ENCODE measurements around the gene DGKE.

The DGKE gene

DNA sequence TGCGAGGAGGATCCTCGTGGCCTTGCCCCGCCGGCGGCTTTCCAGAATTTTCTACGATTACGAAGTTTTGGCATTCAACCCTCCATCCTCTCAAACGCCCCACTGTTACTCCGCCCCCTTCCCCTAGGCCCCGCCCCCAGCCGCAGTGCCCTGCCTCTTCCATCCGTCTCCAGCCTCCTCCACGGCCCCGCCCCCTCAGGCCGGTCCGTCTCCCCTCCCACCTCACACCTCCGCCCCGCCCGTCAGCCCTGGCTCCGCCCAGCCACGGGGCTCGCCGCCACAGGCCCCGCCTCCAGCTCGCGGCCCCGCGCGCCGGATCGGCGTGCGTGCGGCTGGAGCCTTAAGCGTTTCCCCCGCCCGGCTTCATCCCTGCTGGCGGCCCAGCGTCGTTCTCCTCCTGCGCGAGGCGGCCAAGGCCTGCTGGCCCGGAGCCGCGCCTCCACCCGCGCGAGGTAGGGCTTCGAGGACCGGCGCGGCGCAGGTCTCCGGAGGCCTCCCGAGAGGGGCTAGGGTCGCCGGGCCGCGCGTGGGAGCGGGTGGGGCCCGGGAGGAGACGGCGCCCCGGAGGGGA lies at the start of gene DGKE, which contains the start of gene C17orf67:
DGKE (plus strand) TSS at position 343 of the 571 bp plus-strand sequence. CDS start 645 bp downstream, outside the sequence.
C17orf67 (minus strand) TSS at position 112 of the 571 bp plus-strand sequence. CDS start 18,110 bp downstream, outside the sequence.
- Histone ChIP-seq H3K27ac (ENCODE audit: low read depth, low read length) (peak within 1 kb of the TSS; percentile 72), H3K27me3 (ENCODE audit: control insufficient read depth in 5 of 5, insufficient read depth in 4 of 5, low read length in 5 of 5) (peaks cover 0 to 2% (median 0%) of the 10 kb centered on the region in 5 donors), H3K4me1 (ENCODE audit: control insufficient read depth in 5 of 5, insufficient read depth in 5 of 5, low read length in 5 of 5) (peaks cover 0 to 55% (median 30%) of the 10 kb centered on the region in 5 donors), H3K4me3 (ENCODE audit: low read depth in 1 of 5, low read length in 5 of 5) (peak within 1 kb of the TSS; percentile 62 to 85 (median 80)), H3K36me3 (ENCODE audit: control insufficient read depth in 5 of 5, insufficient read depth in 5 of 5, low read length in 5 of 5) (peaks cover 0 to 8% (median 0%) of the 10 kb centered on the region in 5 donors), H3K9ac (ENCODE audit: low read length in 5 of 5) (peak within 1 kb of the TSS in 4 of 5 donors; percentile 26 to 76 (median 70)), H3K9me3 (ENCODE audit: control insufficient read depth in 5 of 5, low read length in 5 of 5) (no peaks in the 10 kb centered on the region)

GRCh38 chr17:56785405-56785804 lies 48.5 kb upstream of the DGKE start:
- peaks cover 0 to 2% (median 2%) of the 10 kb centered on the region in 5 donors for H3K4me1 ChIP-seq (ENCODE audit: control insufficient read depth in 5 of 5, insufficient read depth in 5 of 5, low read length in 5 of 5)
- no peak overlapping the region for H3K27ac ChIP-seq (ENCODE audit: low read depth, low read length)
- no peaks in the 10 kb centered on the region for H3K36me3 ChIP-seq (ENCODE audit: control insufficient read depth in 5 of 5, insufficient read depth in 5 of 5, low read length in 5 of 5)
- H3K4me3 ChIP-seq (ENCODE audit: low read depth in 1 of 5, low read length in 5 of 5) = no peak overlapping the region
- H3K27me3 ChIP-seq (ENCODE audit: control insufficient read depth in 5 of 5, insufficient read depth in 4 of 5, low read length in 5 of 5) = peaks cover 0 to 15% (median 11%) of the 10 kb centered on the region in 5 donors
- H3K9me3 ChIP-seq (ENCODE audit: control insufficient read depth in 5 of 5, low read length in 5 of 5) = no peaks in the 10 kb centered on the region
- no peak overlapping the region for H3K9ac ChIP-seq (ENCODE audit: low read length in 5 of 5)

GRCh38 chr17:56785997-56786680 lies 47.8 kb upstream of the DGKE start:
- Histone ChIP-seq H3K9ac (ENCODE audit: low read length in 5 of 5) (no peak overlapping the region), H3K9me3 (ENCODE audit: control insufficient read depth in 5 of 5, low read length in 5 of 5) (no peaks in the 10 kb centered on the region), H3K27me3 (ENCODE audit: control insufficient read depth in 5 of 5, insufficient read depth in 4 of 5, low read length in 5 of 5) (peaks cover 0 to 8% (median 4%) of the 10 kb centered on the region in 5 donors), H3K4me1 (ENCODE audit: control insufficient read depth in 5 of 5, insufficient read depth in 5 of 5, low read length in 5 of 5) (no peaks in the 10 kb centered on the region), H3K27ac (ENCODE audit: low read depth, low read length) (no peak overlapping the region), H3K36me3 (ENCODE audit: control insufficient read depth in 5 of 5, insufficient read depth in 5 of 5, low read length in 5 of 5) (no peaks in the 10 kb centered on the region), H3K4me3 (ENCODE audit: low read depth in 1 of 5, low read length in 5 of 5) (no peak overlapping the region)

DNA sequence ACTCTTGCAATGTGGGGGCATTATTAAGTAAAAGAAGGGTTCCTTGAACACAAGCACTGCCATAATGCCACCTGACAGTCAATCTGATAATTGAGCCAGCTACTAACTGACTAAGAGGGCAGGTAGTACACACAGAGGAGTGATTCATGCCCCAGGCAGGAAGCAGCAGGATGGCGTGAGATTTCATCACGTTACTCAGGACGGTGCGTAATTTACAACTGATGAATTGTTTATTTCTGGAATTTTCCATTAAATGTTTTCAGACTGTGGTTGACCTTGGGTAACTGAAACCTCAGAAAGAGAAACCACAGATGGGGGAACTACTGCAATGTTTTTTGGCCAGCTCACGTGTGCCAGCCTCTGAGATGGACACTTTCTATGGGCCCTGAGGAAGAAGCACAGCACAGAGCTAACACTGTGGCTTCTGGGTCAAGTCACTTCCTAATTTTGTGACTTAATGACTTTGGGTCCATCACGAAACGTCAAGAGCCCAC lies 46.9 kb upstream of the DGKE start:
- H3K36me3 ChIP-seq (ENCODE audit: control insufficient read depth in 5 of 5, insufficient read depth in 5 of 5, low read length in 5 of 5) = no peaks in the 10 kb centered on the region
- H3K27ac ChIP-seq (ENCODE audit: low read depth, low read length) = no peak overlapping the region
- H3K4me3 ChIP-seq (ENCODE audit: low read depth in 1 of 5, low read length in 5 of 5) = no peak overlapping the region
- H3K4me1 ChIP-seq (ENCODE audit: control insufficient read depth in 5 of 5, insufficient read depth in 5 of 5, low read length in 5 of 5) = no peaks in the 10 kb centered on the region
- no peak overlapping the region for H3K9ac ChIP-seq (ENCODE audit: low read length in 5 of 5)
- no peaks in the 10 kb centered on the region for H3K9me3 ChIP-seq (ENCODE audit: control insufficient read depth in 5 of 5, low read length in 5 of 5)
- no peaks in the 10 kb centered on the region for H3K27me3 ChIP-seq (ENCODE audit: control insufficient read depth in 5 of 5, insufficient read depth in 4 of 5, low read length in 5 of 5)

DNA sequence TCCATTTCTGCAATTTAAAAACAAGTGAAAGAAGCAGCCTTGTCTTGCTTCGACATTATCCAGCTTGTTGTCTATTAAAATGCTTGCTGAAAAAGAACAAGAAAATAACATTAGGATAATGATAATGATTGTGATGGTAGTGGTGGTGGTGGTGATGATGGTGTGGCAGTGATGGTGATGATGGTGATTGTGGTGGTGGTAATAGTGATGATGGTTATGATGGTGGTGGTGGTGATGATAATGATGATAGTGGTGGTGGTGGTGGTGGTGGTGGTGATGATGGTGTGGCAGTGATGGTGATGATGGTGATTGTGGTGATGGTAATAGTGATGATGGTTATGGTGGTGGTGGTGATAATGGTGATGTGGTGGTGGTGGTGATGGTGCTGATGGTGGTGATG lies 41.7 kb upstream of the DGKE start:
- no peak overlapping the region for H3K4me3 ChIP-seq (ENCODE audit: low read depth in 1 of 5, low read length in 5 of 5)
- H3K4me1 ChIP-seq (ENCODE audit: control insufficient read depth in 5 of 5, insufficient read depth in 5 of 5, low read length in 5 of 5) = peaks cover 0 to 3% (median 0%) of the 10 kb centered on the region in 5 donors
- peaks cover 0 to 3% (median 0%) of the 10 kb centered on the region in 5 donors for H3K27me3 ChIP-seq (ENCODE audit: control insufficient read depth in 5 of 5, insufficient read depth in 4 of 5, low read length in 5 of 5)
- H3K9me3 ChIP-seq (ENCODE audit: control insufficient read depth in 5 of 5, low read length in 5 of 5) = no peaks in the 10 kb centered on the region
- H3K27ac ChIP-seq (ENCODE audit: low read depth, low read length) = no peak overlapping the region
- no peak overlapping the region for H3K9ac ChIP-seq (ENCODE audit: low read length in 5 of 5)
- H3K36me3 ChIP-seq (ENCODE audit: control insufficient read depth in 5 of 5, insufficient read depth in 5 of 5, low read length in 5 of 5) = no peaks in the 10 kb centered on the region

- H3K9ac ChIP-seq (ENCODE audit: low read length in 5 of 5) = no peak overlapping the region
- H3K27me3 ChIP-seq (ENCODE audit: control insufficient read depth in 5 of 5, insufficient read depth in 4 of 5, low read length in 5 of 5) = peaks cover 0 to 3% (median 0%) of the 10 kb centered on the region in 5 donors
- H3K4me1 ChIP-seq (ENCODE audit: control insufficient read depth in 5 of 5, insufficient read depth in 5 of 5, low read length in 5 of 5) = peaks cover 0 to 3% (median 0%) of the 10 kb centered on the region in 5 donors
- H3K27ac ChIP-seq (ENCODE audit: low read depth, low read length) = no peak overlapping the region
- no peaks in the 10 kb centered on the region for H3K9me3 ChIP-seq (ENCODE audit: control insufficient read depth in 5 of 5, low read length in 5 of 5)
- no peaks in the 10 kb centered on the region for H3K36me3 ChIP-seq (ENCODE audit: control insufficient read depth in 5 of 5, insufficient read depth in 5 of 5, low read length in 5 of 5)
- no peak overlapping the region for H3K4me3 ChIP-seq (ENCODE audit: low read depth in 1 of 5, low read length in 5 of 5)
Observed at GRCh38 chr17:56793531-56793930, 40.4 kb upstream of the DGKE start.

DNA sequence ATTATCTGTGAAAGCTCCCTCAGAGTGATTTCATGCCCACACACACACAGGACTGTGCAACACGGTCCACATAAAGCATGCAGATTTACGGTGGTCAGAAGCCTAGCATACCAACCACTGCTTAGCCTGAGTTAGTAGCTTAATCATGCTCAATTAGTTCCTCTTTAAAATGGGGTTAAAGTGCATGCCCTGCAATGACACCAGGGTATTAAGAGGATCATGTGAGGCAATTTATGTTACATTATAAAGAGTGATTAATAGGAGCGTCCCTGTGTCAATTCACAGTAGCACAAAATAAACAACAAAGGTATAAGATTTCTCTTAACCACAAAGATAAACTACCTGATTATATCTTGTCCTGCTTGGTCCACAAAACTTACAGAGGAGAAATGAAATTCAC lies 40.0 kb upstream of the DGKE start:
- H3K9ac ChIP-seq (ENCODE audit: low read length in 5 of 5) = no peak overlapping the region
- H3K4me1 ChIP-seq (ENCODE audit: control insufficient read depth in 5 of 5, insufficient read depth in 5 of 5, low read length in 5 of 5) = peaks cover 0 to 3% (median 0%) of the 10 kb centered on the region in 5 donors
- peaks cover 0 to 3% (median 0%) of the 10 kb centered on the region in 5 donors for H3K27me3 ChIP-seq (ENCODE audit: control insufficient read depth in 5 of 5, insufficient read depth in 4 of 5, low read length in 5 of 5)
- H3K9me3 ChIP-seq (ENCODE audit: control insufficient read depth in 5 of 5, low read length in 5 of 5) = no peaks in the 10 kb centered on the region
- no peak overlapping the region for H3K4me3 ChIP-seq (ENCODE audit: low read depth in 1 of 5, low read length in 5 of 5)
- H3K36me3 ChIP-seq (ENCODE audit: control insufficient read depth in 5 of 5, insufficient read depth in 5 of 5, low read length in 5 of 5) = no peaks in the 10 kb centered on the region
- no peak overlapping the region for H3K27ac ChIP-seq (ENCODE audit: low read depth, low read length)

GRCh38 chr17:56795221-56795865 lies 38.6 kb upstream of the DGKE start:
- H3K9ac ChIP-seq (ENCODE audit: low read length in 5 of 5) = no peak overlapping the region

GRCh38 chr17:56796536-56796935 lies 37.4 kb upstream of the DGKE start:
- peaks cover 0 to 3% (median 0%) of the 10 kb centered on the region in 5 donors for H3K27me3 ChIP-seq (ENCODE audit: control insufficient read depth in 5 of 5, insufficient read depth in 4 of 5, low read length in 5 of 5)
- peaks cover 0 to 3% (median 2%) of the 10 kb centered on the region in 5 donors for H3K4me1 ChIP-seq (ENCODE audit: control insufficient read depth in 5 of 5, insufficient read depth in 5 of 5, low read length in 5 of 5)
- no peak overlapping the region for H3K4me3 ChIP-seq (ENCODE audit: low read depth in 1 of 5, low read length in 5 of 5)
- no peaks in the 10 kb centered on the region for H3K9me3 ChIP-seq (ENCODE audit: control insufficient read depth in 5 of 5, low read length in 5 of 5)
- no peak overlapping the region for H3K9ac ChIP-seq (ENCODE audit: low read length in 5 of 5)
- H3K27ac ChIP-seq (ENCODE audit: low read depth, low read length) = no peak overlapping the region
- no peaks in the 10 kb centered on the region for H3K36me3 ChIP-seq (ENCODE audit: control insufficient read depth in 5 of 5, insufficient read depth in 5 of 5, low read length in 5 of 5)

More at GRCh38 chr17:56795221-56795865, 38.6 kb upstream of the DGKE start:
- H3K27ac ChIP-seq (ENCODE audit: low read depth, low read length) = no peak overlapping the region
- H3K9me3 ChIP-seq (ENCODE audit: control insufficient read depth in 5 of 5, low read length in 5 of 5) = no peaks in the 10 kb centered on the region
- peaks cover 0 to 3% (median 0%) of the 10 kb centered on the region in 5 donors for H3K27me3 ChIP-seq (ENCODE audit: control insufficient read depth in 5 of 5, insufficient read depth in 4 of 5, low read length in 5 of 5)
- H3K4me3 ChIP-seq (ENCODE audit: low read depth in 1 of 5, low read length in 5 of 5) = no peak overlapping the region
- H3K4me1 ChIP-seq (ENCODE audit: control insufficient read depth in 5 of 5, insufficient read depth in 5 of 5, low read length in 5 of 5) = peaks cover 0 to 3% (median 0%) of the 10 kb centered on the region in 5 donors
- no peaks in the 10 kb centered on the region for H3K36me3 ChIP-seq (ENCODE audit: control insufficient read depth in 5 of 5, insufficient read depth in 5 of 5, low read length in 5 of 5)
